OCI-LY3 (cell line): ENCODE results near the gene SH3BP2.

Source experiments
- CTCF ChIP-seq: fragments of 200-600, 300-600 bp; sonication (generic); IDR thresholded peaks from 2 replicates; pipeline ENCODE4 v1.5.1; 2014; ENCODE audit warnings: antibody characterized with exemption, low read length, low read depth
- EZH2phosphoT487 ChIP-seq: fragments of 200-600 bp; shearing (Covaris generic); IDR thresholded peaks from 2 replicates; pipeline ENCODE4 v1.6.1; 2018; ENCODE audit warnings: antibody characterized with exemption, mixed run types, low read depth

GRCh38 chr4:2829321-2829932, 36.5 kb downstream of the SH3BP2 start:
- TF ChIP-seq CTCF (no peak), EZH2phosphoT487 (no peak)
